Mucosa of rectum (tissue), 2 donors: ENCODE measurements around the gene PLPP4.

Experiments used
- H3K27ac ChIP-seq, 2 donors: one replicate each; pipeline ENCODE4 v1.7.0; 2013; ENCODE audit warnings: inconsistent platforms in 2 of 2, low read depth in 2 of 2, low read length in 2 of 2
- H3K27me3 ChIP-seq, 2 donors: one replicate each; pipeline ENCODE4 v1.7.0; 2013; ENCODE audit warnings: low read length in 2 of 2; ENCODE audit not compliant: control insufficient read depth in 2 of 2, insufficient read depth in 2 of 2
- H3K36me3 ChIP-seq, 2 donors: one replicate each; pipeline ENCODE4 v1.7.0; 2013; ENCODE audit warnings: low read length in 2 of 2; ENCODE audit not compliant: control insufficient read depth in 2 of 2, insufficient read depth in 2 of 2
- H3K4me1 ChIP-seq, 2 donors: one replicate each; pipeline ENCODE4 v1.7.0; 2013; ENCODE audit warnings: low read length in 2 of 2, mild to moderate bottlenecking in 1 of 2; ENCODE audit not compliant: control insufficient read depth in 2 of 2, insufficient read depth in 2 of 2
- H3K4me3 ChIP-seq, 2 donors: one replicate each; pipeline ENCODE4 v1.7.0; 2013; ENCODE audit warnings: low read length in 2 of 2
- H3K9ac ChIP-seq, 2 donors: one replicate each; pipeline ENCODE4 v1.7.0; 2013; ENCODE audit warnings: low read length in 2 of 2, low read depth in 1 of 2, mild to moderate bottlenecking in 1 of 2
- H3K9me3 ChIP-seq, 2 donors: one replicate each; pipeline ENCODE4 v1.7.0; 2013; ENCODE audit warnings: low read length in 2 of 2; ENCODE audit not compliant: control insufficient read depth in 2 of 2
- donor health status: healthy.
- donor health status: Normal muscosa, but diverticular disease.

PLPP4 gene

DNA sequence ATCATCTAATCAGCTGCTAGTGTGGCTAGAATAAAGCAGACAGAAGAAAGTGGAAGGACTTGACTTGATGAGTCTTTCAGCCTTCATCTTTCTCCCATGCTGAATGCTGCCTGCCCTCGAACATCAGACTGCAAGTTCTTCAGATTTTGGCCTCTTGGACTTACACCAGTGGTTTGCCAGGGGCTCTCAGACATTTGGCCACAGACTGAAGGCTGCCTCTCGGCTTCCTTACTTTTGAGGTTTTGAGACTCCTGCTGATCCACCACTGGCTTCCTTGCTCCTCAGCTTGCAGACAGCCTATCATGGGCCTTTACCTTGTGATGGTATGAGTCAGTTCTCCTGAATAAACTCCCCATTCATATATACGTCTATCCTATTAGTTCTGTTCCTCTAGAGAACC is 26.0 kb downstream of the PLPP4 start:
- no peaks in the 10 kb centered on the region for H3K27me3 ChIP-seq
- no peaks in the 10 kb centered on the region for H3K9me3 ChIP-seq
- no peak overlapping the region for H3K9ac ChIP-seq
- H3K36me3 ChIP-seq = no peaks in the 10 kb centered on the region
- H3K4me1 ChIP-seq = no peaks in the 10 kb centered on the region
- H3K27ac ChIP-seq = no peak overlapping the region
- H3K4me3 ChIP-seq = no peak overlapping the region

DNA sequence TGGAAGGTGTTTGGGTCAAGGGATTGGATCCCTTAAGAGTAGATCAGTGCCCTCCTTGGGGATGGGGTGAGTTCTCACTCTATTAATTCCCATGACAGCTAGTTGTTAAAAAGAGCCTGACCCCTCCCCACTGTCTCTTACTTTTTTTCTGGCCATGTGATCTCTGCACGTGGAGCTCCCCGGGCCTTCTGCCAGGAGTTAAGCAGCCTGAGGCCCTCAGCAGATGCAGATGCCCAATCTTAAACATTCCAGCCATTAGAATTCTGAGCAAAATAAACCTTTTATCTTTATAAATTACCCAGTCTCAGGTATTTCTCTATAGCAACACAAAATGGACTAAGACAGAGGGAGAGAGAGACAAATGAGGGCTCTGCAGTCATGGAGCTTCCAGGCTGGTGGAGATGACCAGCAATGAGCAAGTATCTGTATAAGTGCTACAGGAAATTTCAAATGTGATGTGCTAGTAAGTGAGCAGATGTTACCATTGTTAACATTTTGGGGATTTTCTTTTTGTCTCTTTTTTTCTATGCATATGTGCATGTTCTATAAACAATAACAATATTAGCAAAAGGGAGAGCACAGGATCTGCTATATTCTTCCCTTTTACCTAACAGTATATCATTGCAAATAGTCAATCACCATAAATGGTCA is 26.7 kb downstream of the PLPP4 start:
- H3K4me1 ChIP-seq = no peaks in the 10 kb centered on the region
- H3K9ac ChIP-seq = no peak overlapping the region
- H3K4me3 ChIP-seq = no peak overlapping the region
- H3K9me3 ChIP-seq = no peaks in the 10 kb centered on the region
- H3K27me3 ChIP-seq = no peaks in the 10 kb centered on the region
- no peak overlapping the region for H3K27ac ChIP-seq
- H3K36me3 ChIP-seq = no peaks in the 10 kb centered on the region

DNA sequence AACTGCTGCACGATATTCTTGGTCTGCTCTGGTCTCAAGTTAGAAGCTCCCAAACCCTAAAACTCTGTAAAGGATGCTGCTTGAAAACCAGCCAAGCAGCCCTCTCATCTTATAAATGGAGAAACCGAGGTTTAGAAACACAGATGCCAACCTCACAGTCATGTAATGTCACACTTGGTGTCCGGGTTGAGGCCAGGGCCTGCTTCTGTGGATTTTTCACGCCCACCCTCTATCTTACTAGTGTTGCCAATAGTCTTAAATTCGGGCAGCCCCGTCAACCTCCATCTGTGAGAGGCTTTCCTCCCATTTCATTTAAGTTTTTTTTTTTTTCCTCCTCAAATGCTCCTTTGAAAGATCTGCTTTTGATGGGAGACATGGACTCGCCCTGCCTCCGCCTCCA is 28.9 kb downstream of the PLPP4 start:
- Histone ChIP-seq H3K4me1 (no peaks in the 10 kb centered on the region), H3K4me3 (no peak overlapping the region), H3K27me3 (no peaks in the 10 kb centered on the region), H3K27ac (no peak overlapping the region), H3K36me3 (no peaks in the 10 kb centered on the region), H3K9ac (no peak overlapping the region), H3K9me3 (no peaks in the 10 kb centered on the region)

GRCh38 chr10:120486671-120487205 is 29.7 kb downstream of the PLPP4 start:
- no peaks in the 10 kb centered on the region for H3K9me3 ChIP-seq
- H3K27ac ChIP-seq = no peak overlapping the region
- no peaks in the 10 kb centered on the region for H3K27me3 ChIP-seq
- no peaks in the 10 kb centered on the region for H3K36me3 ChIP-seq
- H3K9ac ChIP-seq = no peak overlapping the region
- no peak overlapping the region for H3K4me3 ChIP-seq
- no peaks in the 10 kb centered on the region for H3K4me1 ChIP-seq

GRCh38 chr10:120490288-120490687 is 33.3 kb downstream of the PLPP4 start:
- Histone ChIP-seq H3K36me3 (no peaks in the 10 kb centered on the region), H3K27ac (no peak overlapping the region), H3K9ac (no peak overlapping the region), H3K27me3 (no peaks in the 10 kb centered on the region), H3K4me1 (no peaks in the 10 kb centered on the region), H3K4me3 (no peak overlapping the region), H3K9me3 (no peaks in the 10 kb centered on the region)

DNA sequence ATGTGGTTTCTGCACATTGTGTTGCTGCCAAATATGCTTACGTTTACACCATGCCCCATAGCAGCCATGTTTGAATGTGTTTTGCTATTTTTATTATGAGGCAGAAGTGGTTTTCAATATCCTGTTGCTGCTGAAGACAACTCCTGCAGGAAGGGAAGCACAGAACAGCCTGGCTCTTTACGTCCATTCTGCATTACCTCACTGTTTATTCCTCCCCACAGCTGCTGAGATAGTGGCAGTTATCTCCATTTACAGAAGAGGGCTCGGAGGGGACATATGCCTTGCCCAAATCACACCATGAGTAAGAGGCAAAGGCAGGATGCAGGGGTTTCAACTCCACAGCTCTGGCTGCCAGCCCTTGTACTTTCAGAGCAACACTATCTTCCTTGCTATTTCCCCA is 35.3 kb downstream of the PLPP4 start:
- Histone ChIP-seq H3K36me3 (no peaks in the 10 kb centered on the region), H3K9me3 (no peaks in the 10 kb centered on the region), H3K4me3 (no peak overlapping the region), H3K4me1 (no peaks in the 10 kb centered on the region), H3K27me3 (no peaks in the 10 kb centered on the region), H3K9ac (no peak overlapping the region), H3K27ac (no peak overlapping the region)

DNA sequence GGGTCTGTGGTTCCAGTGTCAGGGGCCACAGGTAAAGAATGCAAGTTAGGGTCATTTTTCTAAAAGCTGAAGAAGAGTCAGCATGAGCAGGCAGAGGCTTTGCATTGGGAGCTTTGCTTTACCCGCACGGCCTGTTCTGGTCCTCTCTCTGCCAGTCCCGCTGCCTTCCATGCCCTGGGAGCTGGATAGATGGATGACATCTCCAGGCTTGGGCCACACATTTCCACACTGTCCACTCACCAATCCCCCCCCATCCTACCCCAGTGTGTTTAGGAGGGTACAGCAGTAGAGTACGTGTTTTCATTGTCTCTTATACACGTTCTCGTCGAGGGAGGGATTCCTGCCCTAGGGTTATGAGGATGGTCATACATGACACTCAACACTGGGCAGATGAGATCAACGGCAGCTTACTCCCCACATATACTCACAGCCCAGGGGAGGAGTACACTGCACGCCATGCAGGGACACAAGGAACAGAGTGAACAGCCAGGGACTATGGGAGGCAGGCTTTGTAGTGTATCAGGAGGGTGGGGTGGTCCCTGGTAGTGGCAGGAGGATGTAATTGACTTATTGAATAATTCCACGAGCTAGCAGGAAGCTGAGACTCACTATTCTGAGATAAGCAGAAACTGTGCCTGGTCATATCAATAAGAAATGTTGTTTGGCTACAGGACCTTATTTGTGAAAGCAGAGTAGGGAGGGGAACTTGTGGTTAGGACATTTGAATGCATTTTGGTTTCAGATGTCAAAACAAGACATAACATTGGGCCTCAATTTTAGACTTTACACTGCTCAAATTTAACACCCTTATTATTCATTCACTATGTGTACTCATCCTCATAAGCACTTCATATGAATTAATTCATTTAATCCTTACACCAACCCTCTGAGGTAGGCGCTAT is 36.6 kb downstream of the PLPP4 start:
- Histone ChIP-seq H3K9me3 (no peaks in the 10 kb centered on the region), H3K9ac (no peak overlapping the region), H3K27me3 (no peaks in the 10 kb centered on the region), H3K27ac (no peak overlapping the region), H3K4me3 (no peak overlapping the region), H3K36me3 (no peaks in the 10 kb centered on the region), H3K4me1 (no peaks in the 10 kb centered on the region)

DNA sequence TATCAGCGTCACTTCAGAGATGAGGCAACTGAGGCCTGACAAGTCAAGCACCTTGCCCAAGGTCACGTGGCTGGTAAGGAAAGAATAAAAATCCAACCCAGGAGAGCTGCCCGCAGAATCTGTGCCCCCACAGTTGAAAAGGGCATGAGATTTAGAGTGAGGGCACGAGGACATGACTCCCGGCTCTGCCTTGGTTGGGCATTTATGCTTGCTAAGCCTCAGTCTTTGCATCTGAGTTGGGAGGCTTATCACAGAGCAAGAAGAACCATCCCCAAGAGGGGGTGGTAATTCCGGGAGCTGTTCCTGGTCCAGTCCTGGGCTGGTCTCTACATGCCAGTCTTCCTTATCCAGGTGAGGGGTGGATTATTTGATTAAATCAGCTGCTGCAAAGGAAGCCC is 37.3 kb downstream of the PLPP4 start:
- no peaks in the 10 kb centered on the region for H3K4me1 ChIP-seq
- H3K9me3 ChIP-seq = no peaks in the 10 kb centered on the region
- H3K9ac ChIP-seq = no peak overlapping the region
- H3K27ac ChIP-seq = no peak overlapping the region
- no peaks in the 10 kb centered on the region for H3K27me3 ChIP-seq
- no peaks in the 10 kb centered on the region for H3K36me3 ChIP-seq
- no peak overlapping the region for H3K4me3 ChIP-seq

DNA sequence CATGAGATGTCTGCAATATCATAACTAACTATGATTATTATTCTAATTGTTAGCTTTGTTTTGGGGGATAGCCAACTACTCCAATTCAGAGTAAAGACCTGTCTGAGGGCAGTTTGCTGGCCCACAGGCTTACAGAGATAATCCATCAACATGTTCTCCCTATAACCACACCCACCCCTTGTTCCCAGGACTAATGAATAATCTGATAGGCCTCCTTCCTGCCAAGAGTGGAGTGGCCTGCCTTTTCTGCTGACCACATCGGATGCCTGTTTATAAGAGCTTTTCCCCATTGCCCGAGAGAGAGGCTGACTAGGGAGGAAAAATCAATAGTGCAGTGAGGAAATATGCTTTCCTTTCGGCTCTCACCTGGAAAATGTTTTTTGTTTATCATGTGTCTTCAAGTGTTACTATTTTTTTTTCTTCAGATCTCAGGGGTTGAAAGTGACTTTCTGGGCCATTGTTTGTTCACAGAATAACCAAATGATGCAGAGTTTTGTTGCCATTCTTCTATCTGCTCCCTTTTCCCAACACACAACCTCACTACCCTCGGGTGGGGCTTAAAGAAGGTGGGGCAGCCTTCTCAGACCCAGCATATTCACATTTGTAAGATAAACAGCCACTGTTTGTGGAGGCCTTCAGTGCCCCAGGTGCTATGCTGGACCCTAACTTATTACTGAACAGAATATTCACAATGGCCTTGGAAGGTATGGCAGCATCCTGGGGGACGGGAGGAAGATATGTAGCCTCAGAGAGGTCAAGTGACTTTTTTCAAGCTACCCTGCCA is 38.4 kb downstream of the PLPP4 start:
- H3K9ac ChIP-seq = no peak overlapping the region
- H3K27ac ChIP-seq = no peak overlapping the region
- no peaks in the 10 kb centered on the region for H3K36me3 ChIP-seq
- H3K9me3 ChIP-seq = no peaks in the 10 kb centered on the region
- no peak overlapping the region for H3K4me3 ChIP-seq
- no peaks in the 10 kb centered on the region for H3K27me3 ChIP-seq
- H3K4me1 ChIP-seq = no peaks in the 10 kb centered on the region

GRCh38 chr10:120499883-120500282 is 42.9 kb downstream of the PLPP4 start:
- Histone ChIP-seq H3K4me1 (no peaks in the 10 kb centered on the region), H3K9ac (no peak overlapping the region), H3K27ac (no peak overlapping the region)

More at GRCh38 chr10:120499883-120500282, 42.9 kb downstream of the PLPP4 start:
- Histone ChIP-seq H3K4me3 (no peak overlapping the region), H3K36me3 (no peaks in the 10 kb centered on the region), H3K27me3 (no peaks in the 10 kb centered on the region), H3K9me3 (no peaks in the 10 kb centered on the region)
